ENCODE measurements around the gene CYP21A2.

Gene CYP21A2

GRCh38 chr6:32087574-32088486, 49.6 kb downstream of the CYP21A2 start:
- peak; percentile 88 for ATAC-seq
- TF ChIP-seq ESRRG (CRISPR knock-in tag; IDR thresholded peaks at IDR 0.05) (no peak), TCF4 (CRISPR knock-in tag; IDR thresholded peaks at IDR 0.05; ENCODE audit: borderline replicate concordance) (no peak), CSRNP3 (CRISPR knock-in tag; IDR thresholded peaks at IDR 0.05) (no peak), ZFP30 (CRISPR knock-in tag; IDR thresholded peaks at IDR 0.05) (no peak), ZNF565 (CRISPR knock-in tag; conservative IDR thresholded peaks at IDR 0.05; ENCODE audit: low read depth) (no peak), ZNF8 (CRISPR knock-in tag; IDR thresholded peaks at IDR 0.05) (no peak), RARB (CRISPR knock-in tag; IDR thresholded peaks at IDR 0.05) (no peak)

GRCh38 chr6:32088487-32089049, 50.4 kb downstream of the CYP21A2 start:
- ATAC-seq = no peak

GRCh38 chr6:32089082-32089828, 51.0 kb downstream of the CYP21A2 start:
- no peak for ATAC-seq
- TF ChIP-seq ZNF8 (CRISPR knock-in tag; IDR thresholded peaks at IDR 0.05) (no peak), BACH2 (CRISPR knock-in tag; IDR thresholded peaks at IDR 0.05; ENCODE audit: borderline replicate concordance) (no peak), TOX (CRISPR knock-in tag; IDR thresholded peaks at IDR 0.05; ENCODE audit: borderline replicate concordance) (no peak)

More at GRCh38 chr6:32088487-32089049, 50.4 kb downstream of the CYP21A2 start:
- no peak for TF ChIP-seq PPARA (CRISPR knock-in tag; IDR thresholded peaks at IDR 0.05; ENCODE audit: borderline replicate concordance)
